ENCODE measurements around the gene JADE2.
"Not testable (repeated sequence)": the region's sequence is repeated elsewhere in the genome, so short reads cannot be mapped to it uniquely, and the experiment has no call there.

Gene JADE2

DNA sequence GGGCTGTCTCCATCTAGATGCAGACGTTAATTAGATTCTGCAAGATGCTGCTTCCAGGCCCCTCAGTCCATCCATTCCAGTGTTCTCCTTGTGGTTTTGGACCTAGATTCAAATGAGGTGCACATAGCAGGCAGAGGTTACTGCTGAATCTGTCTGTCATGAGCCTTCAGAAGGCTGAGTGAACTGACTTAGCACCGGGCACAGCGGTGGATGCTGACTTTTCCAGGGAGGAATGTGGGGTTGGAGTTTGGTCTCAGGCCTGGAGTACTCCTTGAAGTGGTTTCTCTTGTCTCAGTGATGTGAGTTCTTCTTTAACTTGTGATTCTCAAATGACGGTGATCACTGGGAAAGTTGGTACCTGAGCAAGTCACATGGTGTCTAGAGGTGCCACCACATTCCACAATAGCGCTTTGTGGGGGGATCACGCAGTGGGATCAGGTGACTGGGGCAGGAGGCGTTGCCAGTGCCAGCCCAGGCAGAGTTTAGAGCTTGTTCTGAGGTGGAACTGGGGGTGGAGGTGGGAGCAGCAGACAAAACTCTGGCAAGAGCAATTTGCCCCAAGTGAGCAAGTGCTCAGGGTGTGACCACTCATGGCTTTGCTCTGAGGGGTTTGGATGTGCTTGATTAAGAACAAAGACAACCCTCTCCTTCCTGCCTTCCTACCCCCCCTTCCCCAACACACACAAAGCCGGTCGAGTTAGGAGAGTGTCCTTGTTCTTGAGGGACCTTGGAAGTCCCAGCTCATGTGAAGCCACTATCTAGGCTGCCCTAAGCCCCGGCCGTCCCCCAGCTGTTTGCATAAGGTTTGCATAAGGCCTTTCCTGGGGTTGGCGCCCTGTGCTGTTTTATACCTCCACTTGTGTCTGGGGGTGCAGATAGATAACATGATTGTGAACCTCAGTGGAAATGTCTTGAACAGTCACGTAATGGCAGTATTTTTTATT is 25.1 kb downstream of the JADE2 start:
- H3K4me3 Mint-ChIP-seq, result no peak overlapping the region
- H3K27ac Mint-ChIP-seq, result peak overlapping the region; percentile 6 to 48
- DNase-seq (no peak), ATAC-seq (no peak)
- H3K9me3 Mint-ChIP-seq, result no peaks in the 10 kb centered on the region
- H3K4me1 Mint-ChIP-seq, result peaks cover 71% of the 10 kb centered on the region
- H3K27me3 Mint-ChIP-seq, result no peaks in the 10 kb centered on the region

- ATAC-seq (no peak), DNase-seq (no peak)
- H3K4me3 Mint-ChIP-seq, result no peak overlapping the region
- no peaks in the 10 kb centered on the region for H3K27me3 Mint-ChIP-seq
- peaks cover 77% of the 10 kb centered on the region for H3K4me1 Mint-ChIP-seq
- H3K9me3 Mint-ChIP-seq, result no peaks in the 10 kb centered on the region
- peak overlapping the region; percentile 15 to 59 for H3K27ac Mint-ChIP-seq
Measured at GRCh38 chr5:134551901-134552300, 26.4 kb downstream of the JADE2 start.

DNA sequence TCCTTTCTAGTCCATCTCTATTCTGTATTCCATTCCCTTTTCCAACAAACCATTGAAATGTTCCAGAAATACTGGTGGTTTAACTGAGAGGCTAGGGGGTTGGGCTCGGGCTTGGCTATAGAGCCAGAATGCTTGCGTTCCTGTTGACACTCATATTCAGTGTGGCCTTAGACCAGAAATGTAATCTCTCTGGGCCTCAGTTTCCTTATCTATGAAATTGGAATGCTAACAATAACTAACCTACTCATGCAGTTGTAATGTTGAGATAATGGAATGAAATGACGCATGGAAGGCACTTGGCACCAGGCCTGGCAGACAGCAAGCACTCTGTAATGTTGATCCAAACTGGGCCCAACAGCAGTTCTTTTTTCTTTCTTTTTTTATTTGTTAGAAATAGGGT is 26.8 kb downstream of the JADE2 start:
- Mint-ChIP-seq H3K4me3 (no peak overlapping the region), H3K27ac (no peak overlapping the region), H3K27me3 (no peaks in the 10 kb centered on the region), H3K9me3 (no peaks in the 10 kb centered on the region), H3K4me1 (peaks cover 80% of the 10 kb centered on the region)
- DNase-seq (no peak), ATAC-seq (no peak)

DNA sequence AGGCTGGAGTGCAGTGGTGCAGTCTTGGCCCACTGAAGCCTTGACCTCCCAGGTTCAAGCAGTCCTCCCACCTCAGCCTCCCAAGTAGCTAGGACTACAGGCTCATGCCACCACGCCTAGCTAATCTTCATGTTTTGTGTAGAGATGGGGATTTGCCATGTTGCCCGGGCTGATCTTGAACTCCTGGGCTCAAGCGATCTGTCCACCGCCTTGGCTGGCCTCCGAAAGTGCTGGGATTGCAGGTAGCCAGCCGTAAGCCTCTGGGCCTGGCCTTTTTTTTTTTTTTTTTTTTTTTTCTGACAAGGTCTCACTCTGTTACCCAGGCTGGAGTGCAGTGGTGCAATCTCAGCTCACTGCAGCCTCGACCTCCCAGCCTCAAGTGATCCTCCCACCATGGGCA is 27.2 kb downstream of the JADE2 start:
- not testable (repeated sequence) for H3K4me3 Mint-ChIP-seq, H3K27me3 Mint-ChIP-seq, DNase-seq, H3K27ac Mint-ChIP-seq, ATAC-seq, H3K9me3 Mint-ChIP-seq
- peaks cover 77% of the 10 kb centered on the region for H3K4me1 Mint-ChIP-seq

- Mint-ChIP-seq H3K9me3 (no peaks in the 10 kb centered on the region), H3K4me1 (peaks cover 66% of the 10 kb centered on the region), H3K27me3 (no peaks in the 10 kb centered on the region), H3K27ac (peak overlapping the region; percentile 30 to 80), H3K4me3 (peak overlapping the region; percentile 15 to 80)
- ATAC-seq (no peak), DNase-seq (no peak)
Measured at GRCh38 chr5:134553821-134554267, 28.4 kb downstream of the JADE2 start.

DNA sequence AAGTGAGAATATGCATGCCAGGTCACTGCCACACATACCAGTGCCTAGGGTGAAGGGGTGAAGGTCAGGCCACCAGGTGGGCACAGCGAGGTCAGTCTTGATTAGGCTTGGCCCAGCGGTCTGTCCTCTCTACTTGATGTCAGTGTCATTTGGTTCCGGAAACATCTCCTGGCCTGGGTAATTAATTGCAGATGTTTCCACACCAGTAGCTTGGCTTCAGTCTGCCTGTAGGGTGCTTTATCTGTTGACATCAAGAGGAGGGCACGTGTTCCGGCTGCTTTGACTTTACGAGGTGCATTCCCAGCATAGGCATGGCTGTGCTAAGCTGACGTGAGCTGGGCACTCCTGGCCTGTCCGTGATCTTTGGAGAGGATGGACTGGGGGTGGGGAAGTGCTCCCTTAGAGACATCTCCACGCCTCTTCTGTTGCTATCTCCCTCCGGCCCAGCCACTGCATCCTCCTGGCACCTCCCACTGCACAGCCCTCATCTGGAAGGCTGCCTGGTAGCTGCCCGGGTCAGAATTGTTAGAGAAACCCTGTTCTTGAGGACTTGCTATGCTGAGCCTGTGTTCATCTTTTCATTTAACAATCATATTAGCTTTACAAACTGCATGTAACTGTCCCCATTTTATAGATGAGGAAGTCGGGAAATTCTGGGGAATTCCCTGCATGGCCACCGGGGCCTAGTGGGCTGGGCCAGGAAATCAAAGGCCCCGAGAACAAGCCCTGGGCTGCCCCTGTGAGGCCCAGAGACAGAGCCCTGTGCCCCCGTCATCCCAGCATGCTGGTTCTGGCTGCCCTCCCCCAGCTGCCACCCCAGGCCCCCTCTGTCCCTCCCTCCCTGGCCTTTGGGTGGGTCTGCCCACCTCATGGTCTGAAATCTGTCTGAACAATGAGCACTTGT is 29.1 kb downstream of the JADE2 start:
- Mint-ChIP-seq H3K4me1 (peaks cover 59% of the 10 kb centered on the region), H3K27ac (peak overlapping the region; percentile 87 to 94), H3K9me3 (no peaks in the 10 kb centered on the region), H3K27me3 (no peaks in the 10 kb centered on the region), H3K4me3 (peak overlapping the region; percentile 77 to 80)
- peak in 1 of 2 donors; percentile 58 for DNase-seq
- peak; percentile 53 for ATAC-seq

GRCh38 chr5:134555223-134555889 is 29.9 kb downstream of the JADE2 start:
- peaks cover 53% of the 10 kb centered on the region for H3K4me1 Mint-ChIP-seq
- H3K27me3 Mint-ChIP-seq, result no peaks in the 10 kb centered on the region
- peak overlapping the region; percentile 94 to 97 for H3K27ac Mint-ChIP-seq
- peak overlapping the region; percentile 77 to 80 for H3K4me3 Mint-ChIP-seq
- DNase-seq (peak; percentile 20 to 40), ATAC-seq (peak; percentile 27)
- H3K9me3 Mint-ChIP-seq, result no peaks in the 10 kb centered on the region

GRCh38 chr5:134555890-134556311 is 30.4 kb downstream of the JADE2 start:
- H3K4me1 Mint-ChIP-seq, result peaks cover 52% of the 10 kb centered on the region

DNA sequence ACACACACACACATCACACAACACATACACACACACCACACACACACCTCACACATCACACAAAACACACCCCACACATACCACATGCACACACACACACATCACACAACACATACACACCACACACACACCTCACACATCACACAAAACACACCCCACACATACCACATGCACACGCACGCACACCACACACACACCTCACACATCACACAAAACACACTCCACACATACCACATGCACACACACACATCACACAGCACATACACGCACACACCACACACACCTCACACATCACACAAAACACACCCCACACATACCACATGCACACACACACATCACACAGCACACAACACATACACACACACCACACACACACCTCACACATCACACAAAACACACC is 31.1 kb downstream of the JADE2 start:
- not testable (repeated sequence) for DNase-seq, H3K27me3 Mint-ChIP-seq, ATAC-seq, H3K9me3 Mint-ChIP-seq
- peak overlapping the region; percentile 55 to 73 for H3K4me3 Mint-ChIP-seq
- peak overlapping the region; percentile 28 to 47 for H3K27ac Mint-ChIP-seq
- H3K4me1 Mint-ChIP-seq, result peaks cover 55% of the 10 kb centered on the region

More at GRCh38 chr5:134555890-134556311, 30.4 kb downstream of the JADE2 start:
- Mint-ChIP-seq H3K4me3 (peak overlapping the region; percentile 77 to 80), H3K27ac (peak overlapping the region; percentile 94 to 97), H3K9me3 (no peaks in the 10 kb centered on the region), H3K27me3 (no peaks in the 10 kb centered on the region)
- ATAC-seq (peak; percentile 97), DNase-seq (peak; percentile 75 to 96)

- H3K9me3 Mint-ChIP-seq, result no peaks in the 10 kb centered on the region
- DNase-seq (no peak), ATAC-seq (no peak)
- peaks cover 55% of the 10 kb centered on the region for H3K4me1 Mint-ChIP-seq
- H3K27ac Mint-ChIP-seq, result peak overlapping the region; percentile 28 to 47
- H3K27me3 Mint-ChIP-seq, result no peaks in the 10 kb centered on the region
- H3K4me3 Mint-ChIP-seq, result peak overlapping the region; percentile 55 to 73
Measured at GRCh38 chr5:134556994-134557393, 31.5 kb downstream of the JADE2 start.

GRCh38 chr5:134559672-134560071 is 34.2 kb downstream of the JADE2 start:
- ATAC-seq (no peak), DNase-seq (no peak)
- no peaks in the 10 kb centered on the region for H3K9me3 Mint-ChIP-seq
- H3K27ac Mint-ChIP-seq, result peak overlapping the region in 1 of 2 donors; percentile 64
- no peak overlapping the region for H3K4me3 Mint-ChIP-seq
- no peaks in the 10 kb centered on the region for H3K27me3 Mint-ChIP-seq
- H3K4me1 Mint-ChIP-seq, result peaks cover 34% of the 10 kb centered on the region

- Mint-ChIP-seq H3K4me3 (no peak overlapping the region), H3K27me3 (no peaks in the 10 kb centered on the region), H3K9me3 (no peaks in the 10 kb centered on the region), H3K4me1 (peaks cover 24% of the 10 kb centered on the region), H3K27ac (peak overlapping the region in 1 of 2 donors; percentile 94)
- ATAC-seq (no peak), DNase-seq (no peak)
Measured at GRCh38 chr5:134560698-134561097, 35.2 kb downstream of the JADE2 start.

DNA sequence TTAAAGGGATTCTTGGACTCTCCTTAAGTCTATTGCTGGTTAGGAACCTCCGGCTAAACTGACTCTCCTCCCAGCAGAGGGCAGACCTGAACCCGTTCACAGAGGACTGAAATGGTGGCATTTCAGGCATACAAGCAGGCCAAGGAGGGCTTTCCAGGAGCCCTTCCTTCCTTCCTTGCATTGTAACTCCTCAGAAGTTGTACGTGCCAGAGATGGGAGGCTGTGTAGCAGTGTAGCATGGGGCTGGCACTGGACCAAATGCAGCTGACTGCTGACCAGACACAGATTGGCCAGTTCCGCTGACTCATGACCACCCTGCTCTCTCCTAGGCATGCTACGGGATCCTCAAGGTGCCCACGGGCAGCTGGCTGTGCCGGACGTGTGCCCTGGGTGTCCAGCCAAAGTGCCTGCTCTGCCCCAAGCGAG is 36.4 kb downstream of the JADE2 start:
- Mint-ChIP-seq H3K27me3 (no peaks in the 10 kb centered on the region), H3K4me3 (no peak overlapping the region), H3K4me1 (peaks cover 18% of the 10 kb centered on the region), H3K9me3 (no peaks in the 10 kb centered on the region), H3K27ac (peak overlapping the region in 1 of 2 donors; percentile 94)
- no peak for DNase-seq
- no peak for ATAC-seq

- DNase-seq, result no peak
- no peak for ATAC-seq
- no peak overlapping the region for H3K4me3 Mint-ChIP-seq
- peak overlapping the region in 1 of 2 donors; percentile 48 for H3K27ac Mint-ChIP-seq
- no peaks in the 10 kb centered on the region for H3K9me3 Mint-ChIP-seq
- H3K4me1 Mint-ChIP-seq, result peaks cover 27% of the 10 kb centered on the region
- H3K27me3 Mint-ChIP-seq, result no peaks in the 10 kb centered on the region
Measured at GRCh38 chr5:134563221-134563620, 37.8 kb downstream of the JADE2 start.

GRCh38 chr5:134563962-134564361 is 38.5 kb downstream of the JADE2 start:
- DNase-seq (no peak), ATAC-seq (no peak)
- Mint-ChIP-seq H3K9me3 (no peaks in the 10 kb centered on the region), H3K27ac (no peak overlapping the region), H3K4me1 (peaks cover 34% of the 10 kb centered on the region), H3K4me3 (no peak overlapping the region), H3K27me3 (no peaks in the 10 kb centered on the region)

All from stimulated activated naive CD8-positive, alpha-beta T cell treated with anti-CD3 and anti-CD28 coated beads, Interleukin-15, amount 100 ng/mL, for 72 hours (primary cell).